Bladder microvascular endothelial cell (primary cell): Measurements from ENCODE around the gene MICA. TPM values are rescaled to one million over a fixed set of nuclear protein-coding genes. Genes with fewer than 3 reads are reported as not detected.

Experiments
- total RNA-seq: library from RNA; depleted of rRNA; stranded (reverse); fragments of >200 nt; gene quantifications from 2 replicates; pipeline ENCODE4 v1.2.3, GENCODE V29; 2014

Gene MICA
- total RNA-seq: 34.1 and 56.0 TPM in 2 replicates

DNA sequence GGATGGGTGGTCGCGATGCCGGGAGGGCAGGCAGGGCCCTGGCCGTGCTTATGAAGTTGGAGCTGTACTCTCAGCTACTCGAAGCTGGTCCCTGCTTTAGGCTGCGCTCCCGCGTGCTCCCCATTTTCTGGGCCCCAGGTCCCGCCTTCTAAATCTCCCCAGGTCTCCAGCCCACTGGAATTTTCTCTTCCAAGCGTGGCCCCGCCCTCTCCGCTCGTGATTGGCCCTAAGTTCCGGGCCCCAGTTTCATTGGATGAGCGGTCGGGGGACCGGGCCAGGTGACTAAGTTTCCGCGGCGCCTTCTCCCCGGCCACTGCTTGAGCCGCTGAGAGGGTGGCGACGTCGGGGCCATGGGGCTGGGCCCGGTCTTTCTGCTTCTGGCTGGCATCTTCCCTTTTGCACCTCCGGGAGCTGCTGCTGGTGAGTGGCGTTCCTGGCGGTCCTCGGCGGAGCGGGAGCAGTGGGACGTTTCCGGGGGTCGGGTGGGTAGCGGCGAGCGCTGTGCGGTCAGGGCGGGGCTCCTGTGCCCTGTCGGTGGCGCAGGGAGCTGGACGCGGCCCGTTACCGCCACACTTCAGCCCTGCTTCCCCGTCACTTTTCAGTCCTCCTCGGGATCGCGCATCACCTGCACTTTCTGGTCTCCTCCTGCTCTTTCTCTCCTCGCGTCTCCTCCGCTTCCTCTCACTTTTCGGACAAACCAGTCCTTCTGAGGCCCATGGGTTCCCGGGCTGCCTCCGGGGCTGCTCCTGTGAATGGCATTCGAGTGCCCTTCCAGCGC, at the start of gene MICA:
Gene MICA (plus strand): TSS at position 313 of the 778 bp plus-strand sequence. CDS start 38 bp downstream, at position 351.

DNA sequence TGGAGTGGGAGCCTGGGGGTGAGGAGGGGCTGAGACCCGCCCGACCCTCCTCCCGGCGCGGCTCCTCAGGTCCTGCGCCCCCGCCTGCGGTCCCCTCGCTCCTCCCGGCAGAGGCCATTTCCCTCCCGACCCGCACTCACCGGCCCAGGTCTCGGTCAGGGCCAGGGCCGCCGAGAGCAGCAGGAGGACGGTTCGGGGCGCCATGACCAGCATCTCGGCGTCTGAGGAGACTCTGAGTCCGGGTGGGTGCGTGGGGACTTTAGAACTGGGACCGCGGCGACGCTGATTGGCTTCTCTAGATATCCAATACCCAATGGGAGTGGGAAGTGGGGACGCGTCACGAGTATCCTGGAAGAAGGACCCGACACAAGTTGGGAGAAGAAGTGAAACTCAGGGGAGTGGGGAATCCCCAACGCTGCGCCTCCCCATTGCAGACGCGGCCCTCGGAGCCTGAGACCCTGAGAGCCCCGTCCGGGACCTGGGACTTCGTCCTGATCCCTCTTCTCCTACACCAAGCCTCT, 46.4 kb upstream of the MICA start, which contains the start of gene HLA-B:
Gene HLA-B (minus strand): TSS at position 234 of the 521 bp plus-strand sequence. CDS start 21 bp downstream, at position 213.

Other genes starting within 250 kb of the MICA start
- 15.7 and 16.2 TPM in 2 replicates for gene CCHCR1, start 245.8 kb upstream of the MICA start, total RNA-seq
- 16.6 and 30.6 TPM in 2 replicates for gene TCF19, start 245.0 kb upstream of the MICA start, total RNA-seq
- 0.19 and 0.32 TPM in 2 replicates for gene POU5F1, start 232.9 kb upstream of the MICA start, total RNA-seq
- gene HLA-C, start 131.5 kb upstream of the MICA start, total RNA-seq: 339 and 577 TPM in 2 replicates
- 1,116 and 1,298 TPM in 2 replicates for gene HLA-B, start 46.4 kb upstream of the MICA start, total RNA-seq
- gene MICB, start 94.5 kb downstream of the MICA start, total RNA-seq: 13.6 and 25.9 TPM in 2 replicates
- gene MCCD1, start 125.4 kb downstream of the MICA start, total RNA-seq: not detected in 2 replicates
- gene DDX39B, start 138.4 kb downstream of the MICA start, total RNA-seq: 309 and 373 TPM in 2 replicates
- 0.49 and 0.94 TPM in 2 replicates for gene ATP6V1G2, start 143.0 kb downstream of the MICA start, total RNA-seq
- 18.3 and 27.2 TPM in 2 replicates for gene NFKBIL1, start 144.0 kb downstream of the MICA start, total RNA-seq
- not detected in 2 replicates for gene LTA, start 168.7 kb downstream of the MICA start, total RNA-seq
- gene TNF, start 172.0 kb downstream of the MICA start, total RNA-seq: 0.13 TPM in 1 of 2 replicates, not detected in the other
- 4.9 and 39.7 TPM in 2 replicates for gene LTB, start 178.8 kb downstream of the MICA start, total RNA-seq
- gene LST1, start 182.7 kb downstream of the MICA start, total RNA-seq: 0.32 and 0.57 TPM in 2 replicates
- gene NCR3, start 189.4 kb downstream of the MICA start, total RNA-seq: not detected in 2 replicates
- not detected in 2 replicates for gene AIF1, start 211.6 kb downstream of the MICA start, total RNA-seq
- 21.0 and 56.6 TPM in 2 replicates for gene PRRC2A, start 217.1 kb downstream of the MICA start, total RNA-seq
- 83.2 and 204 TPM in 2 replicates for gene BAG6, start 249.1 kb downstream of the MICA start, total RNA-seq